Stimulated activated CD8-positive, alpha-beta memory T cell treated with anti-CD3 and anti-CD28 coated beads, Interleukin-2, amount 100 ng/mL, for 48 hours (primary cell): Measurements from ENCODE around the gene NAALADL2.
"Not testable (repeated sequence)": the region's sequence is repeated elsewhere in the genome, so short reads cannot be mapped to it uniquely, and the experiment has no call there.

Experiments
- DNase-seq, 2 donors: peaks; one replicate each; pipeline ENCODE4 v3.0.0-alpha.2; 2020; ENCODE audit warnings: low read depth in 2 of 2

NAALADL2 gene

GRCh38 chr3:175422744-175423143 lies 563.6 kb downstream of the NAALADL2 start:
- no peak for DNase-seq

GRCh38 chr3:175423848-175424247 lies 564.7 kb downstream of the NAALADL2 start:
- not testable (repeated sequence) for DNase-seq

- DNase-seq = no peak
These were observed 567.7 kb downstream of the NAALADL2 start for GRCh38 chr3:175426805-175427204.

- no peak for DNase-seq
These were observed 569.3 kb downstream of the NAALADL2 start for GRCh38 chr3:175428466-175428865.

GRCh38 chr3:175430983-175431773 lies 572.0 kb downstream of the NAALADL2 start:
- no peak for DNase-seq

- DNase-seq = no peak
These were observed 573.4 kb downstream of the NAALADL2 start for GRCh38 chr3:175432376-175433025.

- no peak for DNase-seq
These were observed 574.0 kb downstream of the NAALADL2 start for GRCh38 chr3:175433026-175433674.

- DNase-seq = no peak
These were observed 575.4 kb downstream of the NAALADL2 start for GRCh38 chr3:175434561-175434960.

- DNase-seq = no peak
These were observed 584.5 kb downstream of the NAALADL2 start for GRCh38 chr3:175443682-175444081.

GRCh38 chr3:175445741-175446140 lies 586.6 kb downstream of the NAALADL2 start:
- DNase-seq = no peak

- no peak for DNase-seq
These were observed 588.4 kb downstream of the NAALADL2 start for GRCh38 chr3:175447521-175447920.

- no peak for DNase-seq
These were observed 594.2 kb downstream of the NAALADL2 start for GRCh38 chr3:175453361-175453760.

GRCh38 chr3:175456466-175456865 lies 597.3 kb downstream of the NAALADL2 start:
- DNase-seq = no peak

- DNase-seq = no peak
These were observed 598.2 kb downstream of the NAALADL2 start for GRCh38 chr3:175457301-175457700.

GRCh38 chr3:175460849-175461399 lies 601.8 kb downstream of the NAALADL2 start:
- DNase-seq = not testable (repeated sequence)

GRCh38 chr3:175464362-175464761 lies 605.2 kb downstream of the NAALADL2 start:
- DNase-seq = no peak

GRCh38 chr3:175469124-175469523 lies 610.0 kb downstream of the NAALADL2 start:
- DNase-seq = no peak

GRCh38 chr3:175475765-175476164 lies 616.6 kb downstream of the NAALADL2 start:
- no peak for DNase-seq

- no peak for DNase-seq
These were observed 617.4 kb downstream of the NAALADL2 start for GRCh38 chr3:175476489-175476888.

- no peak for DNase-seq
These were observed 618.6 kb downstream of the NAALADL2 start for GRCh38 chr3:175477651-175478224.

GRCh38 chr3:175478301-175478700 lies 619.2 kb downstream of the NAALADL2 start:
- no peak for DNase-seq

GRCh38 chr3:175479175-175479574 lies 620.0 kb downstream of the NAALADL2 start:
- DNase-seq = no peak
